ENCODE results near the gene FAM149B1. TPM values are rescaled to one million over a fixed set of nuclear protein-coding genes. Genes with fewer than 3 reads are reported as not detected.
"Not testable (repeated sequence)": the region's sequence is repeated elsewhere in the genome, so short reads cannot be mapped to it uniquely, and the experiment has no call there.

Gene FAM149B1
- polyA plus RNA-seq, 6 donors from 2014 or later = 5.0 to 6.7 (median 5.8) TPM

DNA sequence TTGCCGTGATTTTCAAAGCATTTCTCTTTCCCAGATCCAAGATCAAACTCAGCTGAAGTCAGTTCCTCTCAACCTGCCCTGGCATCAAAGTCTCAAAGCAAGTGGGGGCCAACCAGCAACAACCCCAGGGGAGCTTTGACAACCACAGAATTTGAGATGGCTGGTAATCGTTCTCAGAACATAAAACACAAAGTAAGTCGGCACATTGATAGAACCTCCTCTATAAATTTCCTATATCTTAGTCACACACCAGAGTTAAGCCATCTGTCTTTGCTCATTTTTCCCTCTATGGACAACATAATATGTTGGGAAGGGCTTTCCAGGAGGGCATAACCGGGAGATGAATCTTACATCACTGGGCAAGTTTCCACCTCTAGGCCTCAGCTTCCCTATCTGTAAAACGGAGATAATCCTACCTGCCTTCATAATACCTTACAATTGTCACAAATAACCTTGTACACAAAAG lies 80.4 kb downstream of the FAM149B1 start:
- Mint-ChIP-seq H3K27me3 (no peaks in the 10 kb centered on the region), H3K36me3 (peaks cover 0 to 3% of the 10 kb centered on the region in 2 donors), H3K4me3 (peak overlapping the region in 6 of 8 donors; percentile 22 to 96 (median 95)), H3K27ac (peak overlapping the region; percentile 12 to 93 (median 82)), H3K4me1 (peaks cover 15 to 82% (median 53%) of the 10 kb centered on the region in 3 donors), H3K9me3 (no peaks in the 10 kb centered on the region)
- ATAC-seq (ENCODE audit: low read depth in 2 of 2) (no peak), DNase-seq (no peak)

DNA sequence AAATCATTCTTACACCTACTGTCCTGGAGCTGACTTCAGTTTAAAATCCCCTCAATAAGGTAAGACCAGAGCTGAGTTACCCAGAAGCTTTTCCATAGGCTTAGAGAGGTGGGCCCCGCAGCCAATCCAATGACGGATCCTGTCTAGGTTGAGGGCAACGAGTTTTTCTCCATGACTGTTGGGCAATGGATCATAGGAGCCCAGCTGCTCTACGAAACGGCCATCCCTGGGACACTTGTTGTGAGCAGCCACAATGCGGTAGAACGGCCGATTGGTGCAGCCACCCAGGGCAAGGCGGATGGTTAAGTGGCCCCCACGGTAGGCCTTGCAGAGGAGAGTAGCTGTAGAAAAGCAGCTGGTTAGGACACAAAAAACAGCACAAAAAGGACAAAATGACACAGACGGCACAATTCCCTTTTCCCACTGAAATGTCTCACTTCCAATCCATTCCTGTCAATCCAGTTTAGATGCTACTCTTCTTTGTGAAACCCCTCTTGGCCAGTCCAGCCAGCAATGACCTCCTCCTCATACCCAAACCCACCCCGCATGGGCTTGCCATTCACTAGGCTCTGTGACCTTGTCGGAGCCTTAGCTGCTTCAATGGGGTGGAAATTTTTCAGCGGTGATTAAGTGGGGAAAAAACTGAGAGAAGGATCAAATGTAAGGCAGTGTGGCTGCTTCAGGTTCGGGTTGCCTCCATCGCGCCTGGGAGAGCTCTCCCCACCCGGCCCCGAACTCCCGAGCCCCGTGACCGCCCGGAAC lies 83.9 kb downstream of the FAM149B1 start:
- DNase-seq = no peak

DNA sequence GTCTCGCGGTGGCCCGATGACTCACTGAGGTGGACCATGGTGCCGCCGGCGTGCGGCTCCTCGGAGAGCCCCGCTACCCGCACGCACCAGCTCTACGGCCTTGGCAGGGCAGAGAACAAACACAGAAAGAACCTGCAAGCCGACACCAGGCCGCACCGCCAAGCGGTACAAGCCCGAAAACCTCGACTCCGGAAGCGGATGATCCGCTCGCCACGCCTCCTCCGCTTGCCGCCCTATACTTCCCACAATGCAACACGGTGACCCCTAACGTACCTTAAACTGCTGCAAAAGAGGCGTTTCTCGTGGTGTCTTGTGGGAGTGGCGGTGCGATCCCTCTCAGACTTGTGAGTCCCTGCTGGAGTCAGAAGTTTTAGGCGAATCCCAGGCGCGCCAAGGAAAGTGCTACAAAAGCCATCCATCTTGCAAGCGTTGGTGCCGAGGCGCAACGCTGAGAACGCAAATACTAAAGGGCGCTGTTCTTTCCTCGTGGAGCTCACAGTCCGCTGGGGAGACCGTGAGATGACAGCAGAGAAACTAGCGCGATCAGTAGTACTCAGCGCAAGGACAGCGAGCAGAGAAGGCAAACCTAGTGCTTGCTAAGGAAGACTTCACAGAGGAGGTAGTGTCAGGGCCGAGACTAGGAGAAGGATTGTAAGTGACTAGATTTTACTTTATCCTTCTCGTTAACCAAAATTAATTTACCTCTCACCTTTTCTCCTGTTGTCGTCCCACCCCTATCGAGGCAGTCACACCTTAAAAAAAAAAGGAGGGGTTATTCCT lies 84.7 kb downstream of the FAM149B1 start, which contains the start of gene MRPS16:
Gene MRPS16, minus strand, starts transcription at position 200 of the 780 bp plus-strand sequence. Its CDS starts 162 bp downstream, at position 38.
- Mint-ChIP-seq H3K27me3 (no peaks in the 10 kb centered on the region), H3K4me3 (peak within 1 kb of the TSS; percentile 96 to 99 (median 98)), H3K4me1 (peaks cover 10 to 45% (median 32%) of the 10 kb centered on the region in 3 donors), H3K36me3 (no peaks in the 10 kb centered on the region), H3K27ac (peak within 1 kb of the TSS; percentile 89 to 98 (median 96)), H3K9me3 (no peaks in the 10 kb centered on the region)
- DNase-seq (peak; percentile 93), ATAC-seq (ENCODE audit: low read depth in 2 of 2) (peak; percentile 89 to 92)

More for the DNA sequence above, 83.9 kb downstream of the FAM149B1 start:
- Mint-ChIP-seq H3K27me3 (no peaks in the 10 kb centered on the region), H3K4me1 (peaks cover 10 to 52% (median 38%) of the 10 kb centered on the region in 3 donors), H3K4me3 (peak overlapping the region; percentile 96 to 99 (median 98)), H3K27ac (peak overlapping the region; percentile 89 to 98 (median 96)), H3K9me3 (no peaks in the 10 kb centered on the region), H3K36me3 (no peaks in the 10 kb centered on the region)
- ATAC-seq (ENCODE audit: low read depth in 2 of 2) = peak in 1 of 2 donors; percentile 46

DNA sequence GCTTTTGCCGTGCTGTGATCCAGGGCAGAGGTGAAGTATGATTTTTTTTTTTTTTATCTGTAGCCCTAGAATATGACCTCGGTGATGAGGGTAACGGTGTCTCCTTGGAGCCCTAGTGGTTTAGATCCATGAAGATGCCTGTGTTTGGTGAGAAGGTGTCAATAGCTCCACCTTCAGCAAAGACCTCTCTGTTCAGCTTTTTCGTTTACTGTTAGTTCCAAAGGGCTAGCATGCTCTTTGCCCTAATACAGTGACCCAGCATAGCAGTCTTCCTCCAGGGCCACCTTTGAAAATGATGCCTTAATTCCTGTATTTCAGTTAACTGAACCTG lies 85.3 kb downstream of the FAM149B1 start:
- ATAC-seq (ENCODE audit: low read depth in 2 of 2) (no peak), DNase-seq (no peak)
- Mint-ChIP-seq H3K4me1 (peaks cover 10 to 42% (median 27%) of the 10 kb centered on the region in 3 donors), H3K36me3 (no peaks in the 10 kb centered on the region), H3K4me3 (peak overlapping the region; percentile 96 to 99 (median 98)), H3K9me3 (peaks cover 0 to 3% (median 0%) of the 10 kb centered on the region in 7 donors), H3K27ac (peak overlapping the region in 5 of 6 donors; percentile 91 to 98 (median 97)), H3K27me3 (no peaks in the 10 kb centered on the region)

DNA sequence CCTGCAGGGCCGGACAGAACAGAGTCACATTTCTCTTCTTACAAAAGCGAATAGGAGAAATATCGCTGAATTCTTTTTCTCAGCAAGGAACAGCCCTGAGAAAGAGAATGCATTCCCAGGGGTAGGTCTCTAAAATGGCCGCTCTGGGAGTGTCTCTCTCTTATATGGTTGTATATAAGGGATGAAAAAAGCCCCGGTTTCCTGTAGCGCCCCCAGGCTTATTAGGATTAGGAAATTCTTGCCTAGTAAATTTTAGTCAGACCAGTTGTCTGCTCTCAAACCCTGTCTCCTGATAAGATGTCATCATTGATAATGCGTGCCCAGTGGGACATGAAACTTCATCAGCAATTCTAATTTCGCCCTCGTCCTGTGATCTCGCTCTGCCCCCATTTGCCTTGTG lies 90.7 kb downstream of the FAM149B1 start:
- not testable (repeated sequence) for H3K27me3 Mint-ChIP-seq; ATAC-seq (ENCODE audit: low read depth in 2 of 2); DNase-seq; H3K4me1 Mint-ChIP-seq; H3K27ac Mint-ChIP-seq; H3K4me3 Mint-ChIP-seq; H3K36me3 Mint-ChIP-seq
- peaks cover 0 to 11% (median 7%) of the 10 kb centered on the region in 7 donors for H3K9me3 Mint-ChIP-seq

GRCh38 chr10:73261362-73261995 lies 93.6 kb downstream of the FAM149B1 start:
- H3K4me1 Mint-ChIP-seq = no peaks in the 10 kb centered on the region
- H3K4me3 Mint-ChIP-seq = no peak overlapping the region
- no peaks in the 10 kb centered on the region for H3K27me3 Mint-ChIP-seq
- H3K27ac Mint-ChIP-seq = no peak overlapping the region
- H3K36me3 Mint-ChIP-seq = no peaks in the 10 kb centered on the region
- DNase-seq (no peak), ATAC-seq (ENCODE audit: low read depth in 2 of 2) (no peak)
- H3K9me3 Mint-ChIP-seq = peaks cover 0 to 11% (median 7%) of the 10 kb centered on the region in 7 donors

- no peaks in the 10 kb centered on the region for H3K27me3 Mint-ChIP-seq
- no peak overlapping the region for H3K4me3 Mint-ChIP-seq
- no peak for DNase-seq
- no peak for ATAC-seq (ENCODE audit: low read depth in 2 of 2)
- H3K9me3 Mint-ChIP-seq = peaks cover 0 to 11% (median 7%) of the 10 kb centered on the region in 7 donors
- no peak overlapping the region for H3K27ac Mint-ChIP-seq
- no peaks in the 10 kb centered on the region for H3K36me3 Mint-ChIP-seq
- no peaks in the 10 kb centered on the region for H3K4me1 Mint-ChIP-seq
Measured at GRCh38 chr10:73262105-73262730, 94.3 kb downstream of the FAM149B1 start.

GRCh38 chr10:73262880-73263555 lies 95.1 kb downstream of the FAM149B1 start:
- no peaks in the 10 kb centered on the region for H3K27me3 Mint-ChIP-seq
- H3K9me3 Mint-ChIP-seq = peaks cover 0 to 11% (median 7%) of the 10 kb centered on the region in 7 donors
- no peak overlapping the region for H3K4me3 Mint-ChIP-seq

DNA sequence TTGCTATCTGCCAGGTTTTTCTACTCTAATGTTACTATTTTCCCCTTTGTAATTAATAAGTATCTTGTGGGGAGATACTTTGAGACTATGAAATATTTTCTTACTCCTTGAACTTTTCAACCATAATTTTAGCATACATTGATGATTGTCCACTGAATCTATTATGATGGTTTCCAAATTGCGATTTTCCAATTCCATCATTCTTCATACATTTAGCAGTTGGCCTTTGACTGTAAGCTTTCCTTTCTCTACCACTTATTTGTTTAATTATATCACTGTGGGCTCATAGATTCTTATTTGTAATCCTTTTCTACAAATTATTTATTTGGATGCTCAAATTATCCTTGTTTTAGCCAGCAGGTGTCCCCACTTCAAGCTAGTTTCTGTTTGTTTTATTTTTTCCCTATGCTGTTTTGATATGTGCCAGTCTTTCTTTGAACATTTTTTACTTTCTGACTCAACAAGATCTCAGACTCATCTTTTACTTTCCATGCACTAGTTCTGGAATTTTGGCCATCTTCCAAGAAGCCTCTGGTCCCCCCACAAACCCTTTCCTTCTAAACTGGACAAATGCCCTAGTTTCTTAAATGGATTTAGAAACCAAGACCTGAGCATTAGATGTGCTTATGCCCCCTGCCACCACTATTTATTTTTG lies 95.9 kb downstream of the FAM149B1 start:
- H3K4me1 Mint-ChIP-seq = no peaks in the 10 kb centered on the region
- ATAC-seq (ENCODE audit: low read depth in 2 of 2) (no peak), DNase-seq (no peak)
- H3K4me3 Mint-ChIP-seq = no peak overlapping the region
- H3K36me3 Mint-ChIP-seq = no peaks in the 10 kb centered on the region
- peaks cover 0 to 5% (median 4%) of the 10 kb centered on the region in 7 donors for H3K9me3 Mint-ChIP-seq
- peak overlapping the region in 1 of 6 donors; percentile 70 for H3K27ac Mint-ChIP-seq
- H3K27me3 Mint-ChIP-seq = no peaks in the 10 kb centered on the region

More at GRCh38 chr10:73262880-73263555, 95.1 kb downstream of the FAM149B1 start:
- no peak for DNase-seq
- Mint-ChIP-seq H3K4me1 (no peaks in the 10 kb centered on the region), H3K27ac (peak overlapping the region in 1 of 6 donors; percentile 59), H3K36me3 (no peaks in the 10 kb centered on the region)
- no peak for ATAC-seq (ENCODE audit: low read depth in 2 of 2)

DNA sequence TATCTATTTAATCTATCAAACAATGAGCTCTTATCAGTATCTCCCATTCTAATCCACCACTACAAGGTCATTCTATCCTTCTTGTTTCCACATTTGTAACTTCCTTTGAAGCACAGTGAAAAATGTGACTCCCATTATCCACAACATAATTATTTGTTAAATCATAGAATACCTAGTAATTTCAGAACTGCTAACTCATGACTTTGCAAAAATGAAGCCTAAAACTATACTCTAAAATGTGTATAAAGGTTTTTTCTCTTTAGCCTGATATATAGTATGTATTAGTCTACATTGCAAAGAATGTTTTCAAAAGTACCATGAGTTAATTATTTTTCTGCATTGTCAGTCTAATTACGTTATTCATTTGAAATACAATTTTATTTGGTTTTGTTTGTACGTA lies 96.5 kb downstream of the FAM149B1 start:
- no peaks in the 10 kb centered on the region for H3K9me3 Mint-ChIP-seq
- no peak overlapping the region for H3K4me3 Mint-ChIP-seq
- peak overlapping the region in 1 of 6 donors; percentile 36 for H3K27ac Mint-ChIP-seq
- ATAC-seq (ENCODE audit: low read depth in 2 of 2) (no peak), DNase-seq (no peak)
- H3K36me3 Mint-ChIP-seq = no peaks in the 10 kb centered on the region
- no peaks in the 10 kb centered on the region for H3K4me1 Mint-ChIP-seq
- no peaks in the 10 kb centered on the region for H3K27me3 Mint-ChIP-seq

DNA sequence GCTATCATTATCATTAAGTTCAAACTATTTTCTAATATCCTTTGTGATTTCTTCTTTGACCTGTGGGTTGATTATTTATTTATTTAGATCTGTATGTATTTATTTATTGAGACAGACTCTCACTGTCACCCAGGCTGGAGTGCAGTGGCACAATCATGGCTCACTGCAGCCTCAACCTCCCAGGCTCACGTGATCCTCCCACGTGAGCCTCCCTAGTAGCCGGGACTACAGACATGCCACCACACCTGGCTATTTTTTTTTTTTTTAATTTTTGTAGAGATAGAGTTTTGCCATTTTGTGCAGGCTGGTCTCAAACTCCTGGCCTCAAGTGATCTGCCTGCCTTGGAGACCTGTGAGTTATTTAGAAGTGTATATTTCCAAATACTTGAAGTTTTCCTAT lies 113.2 kb downstream of the FAM149B1 start:
- peaks cover 0 to 5% (median 0%) of the 10 kb centered on the region in 3 donors for H3K4me1 Mint-ChIP-seq
- ATAC-seq (ENCODE audit: low read depth in 2 of 2) (no peak), DNase-seq (no peak)
- H3K27me3 Mint-ChIP-seq = peaks cover 0 to 3% (median 0%) of the 10 kb centered on the region in 3 donors
- peaks cover 0 to 4% (median 0%) of the 10 kb centered on the region in 7 donors for H3K9me3 Mint-ChIP-seq
- no peak overlapping the region for H3K4me3 Mint-ChIP-seq
- peak overlapping the region in 1 of 6 donors; percentile 39 for H3K27ac Mint-ChIP-seq
- H3K36me3 Mint-ChIP-seq = no peaks in the 10 kb centered on the region

DNA sequence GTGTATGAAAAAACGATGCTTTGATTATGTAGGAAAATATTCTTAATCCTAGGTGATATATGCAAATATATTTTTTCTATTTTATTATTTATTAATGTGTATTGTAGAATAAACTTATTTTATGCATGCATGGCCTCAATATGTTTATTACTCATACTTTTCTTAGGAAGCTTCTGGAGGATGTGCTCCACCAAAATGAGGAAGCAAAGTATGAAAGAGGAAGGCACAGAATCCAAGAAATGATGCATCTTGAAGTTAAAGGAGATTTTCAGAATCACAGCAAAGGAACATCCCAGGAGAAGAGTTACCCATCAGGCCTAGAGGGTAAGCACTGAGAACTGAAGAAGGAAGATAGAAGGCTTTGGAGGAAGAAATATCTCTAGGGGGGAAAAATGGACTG lies 119.5 kb downstream of the FAM149B1 start:
- ATAC-seq (ENCODE audit: low read depth in 2 of 2) (no peak), DNase-seq (no peak)
- H3K4me1 Mint-ChIP-seq = no peaks in the 10 kb centered on the region
- H3K4me3 Mint-ChIP-seq = no peak overlapping the region
- H3K27me3 Mint-ChIP-seq = no peaks in the 10 kb centered on the region
- H3K27ac Mint-ChIP-seq = peak overlapping the region in 1 of 6 donors; percentile 1
- H3K36me3 Mint-ChIP-seq = peaks cover 7 to 8% of the 10 kb centered on the region in 2 donors
- H3K9me3 Mint-ChIP-seq = peaks cover 3 to 11% (median 4%) of the 10 kb centered on the region in 7 donors
